RKO (cell line): ENCODE data around the gene TMEM138.

Experiments
- DNase-seq: peaks from one replicate; pipeline ENCODE4 v3.0.0-alpha.2; 2016; ENCODE audit warnings: low spot score

Gene TMEM138

DNA sequence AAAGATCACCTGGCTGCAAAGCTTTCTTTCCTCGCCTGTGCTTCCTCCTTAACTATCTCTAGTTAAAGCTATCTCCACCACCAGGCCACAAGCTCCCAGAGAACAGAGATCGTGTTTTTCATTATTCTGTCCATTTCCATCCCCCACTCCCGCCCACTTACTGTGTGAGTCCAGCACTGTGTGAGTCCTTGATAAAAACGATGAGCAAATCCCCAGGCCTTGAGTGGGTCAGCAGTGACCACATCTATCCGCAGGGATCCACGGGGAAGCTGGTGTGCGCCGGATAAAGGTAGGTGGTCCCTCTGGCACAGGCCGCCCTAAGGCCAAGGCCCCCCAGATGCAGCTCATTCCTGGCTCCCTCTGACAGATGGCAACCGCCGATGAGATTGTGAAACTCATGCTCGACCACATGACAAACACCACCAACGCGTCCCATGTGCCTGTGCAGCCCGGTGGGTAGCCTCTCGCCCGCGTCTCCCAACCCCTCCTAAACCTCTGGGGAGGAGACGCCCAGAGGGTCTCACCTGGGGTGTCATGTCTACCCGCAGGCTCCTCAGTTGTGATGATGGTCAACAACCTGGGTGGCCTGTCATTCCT, 19.9 kb upstream of the TMEM138 start:
- DNase-seq, result no peak

DNA sequence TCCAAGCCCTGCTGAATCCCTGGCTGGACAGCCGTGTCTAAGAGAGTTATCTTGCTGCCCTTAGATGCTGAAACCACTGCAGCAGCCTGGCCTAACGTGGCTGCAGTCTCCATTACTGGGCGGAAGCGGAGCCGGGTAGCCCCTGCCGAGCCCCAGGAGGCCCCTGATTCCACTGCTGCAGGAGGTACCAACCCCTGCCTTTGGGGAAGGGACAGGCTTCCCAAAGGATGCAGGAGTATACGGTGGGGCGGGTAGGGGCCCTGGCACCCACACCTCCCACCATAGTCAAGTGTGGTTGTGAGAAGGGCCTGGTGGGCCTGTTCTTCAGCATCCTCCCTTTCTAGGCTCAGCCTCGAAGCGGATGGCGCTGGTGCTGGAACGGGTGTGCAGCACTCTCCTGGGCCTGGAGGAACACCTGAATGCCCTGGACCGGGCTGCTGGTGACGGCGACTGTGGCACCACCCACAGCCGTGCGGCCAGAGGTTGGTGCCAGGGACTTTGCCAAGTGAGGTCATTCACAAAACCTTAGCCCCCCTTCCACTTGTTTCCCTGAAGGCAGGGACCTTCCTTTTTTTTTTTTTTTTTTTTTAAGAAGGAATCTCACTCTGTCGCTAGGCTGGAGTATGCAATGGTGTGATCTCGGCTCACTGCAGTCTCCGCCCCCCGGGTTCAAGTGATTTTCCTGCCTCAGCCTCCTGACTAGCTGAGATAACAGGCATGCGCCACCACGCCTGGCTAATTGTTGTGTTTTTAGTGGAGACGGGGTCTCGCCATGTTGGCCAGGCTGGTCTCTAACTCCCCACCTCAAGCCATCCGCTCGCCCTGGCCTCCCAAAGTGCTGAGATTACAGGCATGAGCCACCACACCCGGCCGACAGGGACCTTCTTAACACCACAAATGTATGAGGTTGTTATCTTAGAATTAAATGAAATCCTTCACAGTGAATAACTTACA, 18.1 kb upstream of the TMEM138 start:
- no peak for DNase-seq

DNA sequence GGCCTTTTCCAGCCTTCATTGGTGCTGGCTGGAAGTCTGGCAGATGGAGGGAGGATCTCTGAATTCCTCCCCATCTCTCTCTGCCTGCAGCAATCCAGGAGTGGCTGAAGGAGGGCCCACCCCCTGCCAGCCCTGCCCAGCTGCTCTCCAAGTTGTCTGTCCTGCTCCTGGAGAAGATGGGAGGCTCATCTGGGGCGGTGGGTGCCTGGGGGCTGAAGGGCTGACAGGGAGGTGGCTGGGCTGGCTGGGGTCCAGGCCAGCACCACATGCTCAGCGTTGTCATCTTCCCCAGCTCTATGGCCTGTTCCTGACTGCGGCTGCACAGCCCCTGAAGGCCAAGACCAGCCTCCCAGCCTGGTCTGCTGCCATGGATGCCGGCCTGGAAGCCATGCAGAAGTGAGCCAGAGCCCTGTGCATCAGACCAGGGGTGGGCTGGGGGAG, 17.0 kb upstream of the TMEM138 start:
- no peak for DNase-seq

DNA sequence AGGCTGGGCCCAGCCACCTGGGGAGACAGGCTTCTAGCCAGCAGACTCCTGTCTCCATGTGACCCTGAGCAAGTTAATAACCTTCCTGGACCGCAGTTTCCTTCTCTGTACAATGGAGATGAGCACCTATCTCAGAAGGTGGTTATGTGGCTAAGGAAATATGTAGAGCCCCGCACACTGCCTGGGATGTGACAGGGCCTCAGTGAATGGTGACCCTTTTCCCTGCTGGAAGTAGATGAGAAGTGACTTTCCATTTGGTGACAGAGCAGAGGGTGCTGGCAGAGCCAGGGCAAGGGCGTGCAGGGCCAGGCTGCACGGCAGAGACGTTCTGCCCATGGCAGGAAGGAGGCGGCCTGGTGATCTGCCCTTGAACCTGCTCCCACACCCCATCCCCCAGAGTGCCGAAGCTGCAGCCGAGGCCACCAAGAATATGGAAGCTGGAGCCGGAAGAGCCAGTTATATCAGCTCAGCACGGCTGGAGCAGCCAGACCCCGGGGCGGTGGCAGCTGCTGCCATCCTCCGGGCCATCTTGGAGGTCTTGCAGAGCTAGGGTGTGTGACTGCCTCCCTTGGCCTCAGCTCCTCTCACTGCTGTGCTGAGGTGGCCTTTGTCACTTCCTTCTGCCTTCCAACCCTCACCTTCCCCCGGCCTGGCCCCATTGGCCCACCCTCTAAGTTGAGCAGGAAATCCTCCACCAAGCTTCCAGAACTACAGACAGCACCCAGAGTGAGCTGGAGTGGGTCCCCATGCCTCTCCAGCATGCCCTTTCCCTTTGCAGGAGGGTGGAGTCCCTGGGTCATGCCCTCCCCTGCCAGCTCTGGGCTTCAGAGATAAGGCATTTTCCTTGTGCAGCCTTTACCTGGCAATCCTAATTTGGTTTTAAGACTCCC, 16.0 kb upstream of the TMEM138 start:
- DNase-seq, result no peak

DNA sequence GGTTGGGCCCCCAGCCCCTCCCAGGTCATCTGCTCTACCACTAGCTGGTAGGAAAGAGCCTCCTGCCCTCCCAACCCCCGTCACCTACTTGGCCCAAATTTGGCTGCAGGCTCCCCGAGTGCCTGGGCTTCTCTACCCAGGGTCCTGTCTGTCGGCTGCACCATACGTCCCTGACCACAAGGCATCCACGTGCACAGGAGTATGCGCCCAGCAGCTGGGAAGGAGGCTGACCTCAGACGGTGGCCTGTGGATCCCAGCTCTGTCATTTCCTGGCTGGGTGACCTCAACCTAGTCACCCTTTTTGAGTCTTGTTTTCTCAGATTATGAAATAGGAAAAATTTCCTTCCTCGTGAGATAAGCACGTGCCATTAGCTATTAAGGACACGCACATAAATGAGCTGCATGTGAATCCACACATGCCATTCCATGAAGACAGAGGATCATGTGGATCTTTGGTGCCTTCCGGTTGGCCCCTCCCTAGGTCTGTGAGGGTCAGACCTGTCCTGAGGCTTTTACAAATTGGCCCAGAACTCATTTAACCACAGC, 14.2 kb upstream of the TMEM138 start:
- DNase-seq, result no peak

DNA sequence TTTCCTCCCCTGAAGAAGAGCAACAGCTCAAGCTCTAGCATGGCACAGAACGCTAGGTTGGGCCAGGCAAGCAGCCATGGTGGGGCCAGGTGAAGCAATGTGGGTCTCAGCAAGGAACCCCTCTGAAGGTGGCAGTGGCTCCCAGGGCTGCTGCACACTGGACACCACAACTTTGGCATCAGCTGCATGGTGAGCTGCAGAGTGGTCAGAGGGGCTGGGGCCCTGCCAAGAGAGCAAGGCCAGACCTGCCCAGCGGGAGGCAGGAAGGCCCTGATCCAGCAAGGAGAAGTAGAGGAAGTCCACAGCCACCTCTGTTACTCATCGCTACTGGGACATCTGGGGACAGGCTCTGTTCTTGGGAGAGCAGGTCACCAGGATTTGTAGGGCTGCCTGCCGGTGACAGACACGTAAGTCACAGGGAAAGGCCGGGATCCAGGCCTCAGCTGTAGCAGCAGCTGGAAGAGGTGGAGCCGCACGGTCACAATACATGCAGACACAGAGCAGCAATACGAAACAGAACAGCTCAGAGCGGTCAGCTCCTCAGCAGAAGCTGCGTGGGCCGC, 12.9 kb upstream of the TMEM138 start:
- DNase-seq, result no peak

DNA sequence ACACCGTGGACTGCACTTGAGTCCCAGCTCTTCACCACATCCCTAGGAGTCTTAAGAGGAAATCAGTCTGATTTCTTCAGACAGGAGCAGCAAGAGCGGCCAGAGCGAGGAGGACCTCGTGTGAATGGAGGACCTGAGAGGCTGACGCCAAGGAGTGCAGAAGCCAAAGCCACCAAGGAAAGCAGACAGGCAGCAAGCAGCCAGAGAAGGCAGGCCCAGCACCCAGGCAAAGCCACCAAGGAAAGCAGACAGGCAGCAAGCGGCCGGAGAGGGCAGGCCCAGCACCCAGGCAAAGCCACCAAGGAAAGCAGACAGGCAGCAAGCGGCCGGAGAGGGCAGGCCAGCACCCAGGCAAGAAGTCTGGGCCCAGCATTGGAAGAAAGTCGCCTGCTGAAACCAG, 12.3 kb upstream of the TMEM138 start:
- no peak for DNase-seq

DNA sequence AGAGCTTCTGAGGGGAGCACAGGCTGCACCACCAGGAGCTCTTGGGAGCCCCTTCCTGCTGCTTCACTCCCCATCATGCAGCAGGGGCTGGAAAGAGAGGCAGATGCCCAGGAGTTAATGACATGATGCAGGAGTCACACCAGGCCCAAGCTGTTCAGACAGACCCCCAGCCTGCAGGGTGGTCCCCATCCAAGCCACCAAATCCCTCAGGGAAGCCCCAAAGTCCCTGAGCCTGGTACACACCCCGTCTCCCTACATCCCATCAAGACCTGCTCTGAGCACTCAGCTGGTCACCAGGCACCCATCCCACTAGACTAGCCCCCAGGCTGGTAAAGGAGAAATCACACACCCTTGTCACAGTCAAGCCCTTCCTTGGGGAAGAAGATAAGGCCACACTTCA, 11.8 kb upstream of the TMEM138 start:
- DNase-seq, result no peak

DNA sequence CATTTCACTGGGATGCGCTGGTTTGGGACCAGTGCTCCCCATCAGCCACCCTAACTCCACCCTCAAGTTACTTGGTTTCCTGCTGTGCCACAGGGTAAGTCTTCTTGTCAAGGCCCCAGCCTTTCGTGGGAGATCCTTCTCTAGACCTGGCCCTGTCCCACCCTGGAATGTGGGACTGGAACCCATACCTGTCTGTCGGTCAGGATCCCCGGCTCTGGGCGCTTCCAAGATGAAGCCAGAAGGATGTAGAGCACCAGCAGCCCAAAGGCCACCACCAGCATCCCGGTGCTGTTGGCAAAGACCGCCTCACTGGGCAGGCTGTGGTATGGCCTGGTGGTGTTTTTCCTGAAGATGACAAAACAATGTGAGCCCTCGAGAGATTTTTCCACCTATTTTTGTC, 11.4 kb upstream of the TMEM138 start:
- no peak for DNase-seq

DNA sequence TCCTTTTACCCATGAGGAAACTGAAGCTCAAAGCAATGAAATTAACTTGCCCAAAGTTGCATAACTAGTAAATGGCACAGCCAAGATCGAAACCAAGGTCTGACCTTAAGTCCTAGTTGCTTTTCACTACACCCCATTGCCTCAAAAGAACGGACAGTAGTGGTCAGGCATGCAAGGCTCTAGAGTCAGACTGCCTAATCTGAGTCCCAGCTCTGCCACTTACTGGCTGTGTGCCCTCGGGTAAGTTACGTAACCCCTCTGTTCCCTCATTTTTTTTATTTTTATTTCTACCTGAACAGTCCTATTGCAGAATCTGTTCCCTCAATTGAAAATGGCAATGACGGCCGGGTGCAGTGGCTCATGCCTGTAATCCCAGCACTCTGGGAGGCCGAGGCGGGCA, 10.1 kb upstream of the TMEM138 start:
- no peak for DNase-seq

DNA sequence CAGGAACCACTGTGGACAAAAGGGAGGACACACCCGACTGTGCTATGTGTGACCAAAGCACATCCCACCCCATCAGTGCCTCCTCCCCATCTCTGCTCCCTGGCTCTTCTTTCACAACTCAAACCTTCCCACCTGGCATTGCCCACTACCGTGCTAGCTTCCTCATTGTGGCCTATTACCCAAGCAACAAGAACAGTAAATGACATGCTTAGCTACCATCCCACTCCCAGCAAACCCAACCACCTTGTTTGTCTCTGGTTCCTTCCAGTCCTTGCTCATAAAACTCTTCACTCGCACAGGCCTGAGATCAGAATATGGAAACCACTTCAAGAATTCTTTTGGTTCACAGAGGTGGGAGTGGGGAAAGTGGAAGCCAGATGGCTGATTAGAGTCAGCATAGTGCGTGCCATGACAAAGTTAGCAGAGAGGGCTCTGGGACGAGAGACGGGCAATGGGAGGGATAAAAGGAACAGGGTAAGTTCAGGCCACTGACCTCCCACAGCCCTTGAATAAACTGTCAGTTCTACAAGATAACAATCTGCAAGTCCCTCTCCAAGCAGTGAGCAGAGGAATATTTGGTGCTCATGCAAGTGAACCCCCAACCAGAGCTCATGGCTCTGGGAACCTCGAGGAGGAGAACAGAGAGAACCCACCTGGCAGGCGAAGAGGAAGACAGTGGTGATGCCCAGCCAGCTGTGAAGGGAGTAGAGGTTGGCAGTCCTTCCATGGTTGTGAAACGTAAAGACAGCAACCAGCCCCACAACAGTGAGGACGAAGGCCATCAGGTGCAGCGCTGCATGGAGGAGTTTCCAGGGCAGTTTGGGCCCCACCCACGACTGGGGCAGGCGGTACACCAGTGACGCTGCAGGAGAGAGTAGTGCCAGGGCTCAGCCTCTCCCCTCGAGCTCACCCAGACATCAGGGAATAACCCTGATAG, 8.8 kb upstream of the TMEM138 start:
- DNase-seq, result no peak

DNA sequence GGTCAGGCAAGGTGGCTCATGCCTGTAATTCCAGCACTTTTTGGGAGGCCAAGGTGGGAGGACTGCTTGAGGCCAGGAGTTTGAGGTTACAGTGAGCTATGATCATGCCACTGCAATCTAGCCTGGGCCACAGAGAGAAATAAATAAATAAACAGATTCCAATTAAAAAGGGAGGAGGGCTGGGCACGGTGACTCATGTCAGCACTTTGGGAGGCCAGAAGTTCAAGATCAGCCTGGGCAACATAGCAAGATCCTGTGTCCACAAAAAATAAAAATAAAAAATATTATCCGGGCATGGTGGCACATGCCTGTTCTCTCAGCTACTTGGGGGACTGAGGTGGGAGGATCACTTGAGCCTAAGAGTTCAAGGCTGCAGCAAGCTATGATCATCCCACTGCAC, 8.0 kb upstream of the TMEM138 start:
- DNase-seq, result no peak

DNA sequence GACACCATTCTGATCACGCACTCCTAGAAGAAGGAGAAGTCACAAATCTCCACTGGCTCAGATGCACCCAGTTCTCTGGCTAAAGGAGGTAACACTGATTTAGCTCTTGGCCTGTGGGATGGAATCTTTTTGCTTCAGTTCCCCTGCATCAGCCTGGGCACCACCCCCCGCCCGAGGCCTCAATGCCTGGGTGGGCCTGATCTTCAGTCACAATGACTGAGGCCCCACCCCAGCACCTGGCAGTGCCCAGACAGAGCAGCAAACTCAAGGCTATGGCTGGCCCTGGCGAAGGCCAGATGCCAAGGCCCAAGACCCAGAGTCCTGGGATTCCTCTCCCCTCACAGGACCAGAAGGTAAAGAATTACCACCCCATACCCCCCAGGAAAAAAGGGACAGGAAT, 5.5 kb upstream of the TMEM138 start:
- DNase-seq, result no peak

DNA sequence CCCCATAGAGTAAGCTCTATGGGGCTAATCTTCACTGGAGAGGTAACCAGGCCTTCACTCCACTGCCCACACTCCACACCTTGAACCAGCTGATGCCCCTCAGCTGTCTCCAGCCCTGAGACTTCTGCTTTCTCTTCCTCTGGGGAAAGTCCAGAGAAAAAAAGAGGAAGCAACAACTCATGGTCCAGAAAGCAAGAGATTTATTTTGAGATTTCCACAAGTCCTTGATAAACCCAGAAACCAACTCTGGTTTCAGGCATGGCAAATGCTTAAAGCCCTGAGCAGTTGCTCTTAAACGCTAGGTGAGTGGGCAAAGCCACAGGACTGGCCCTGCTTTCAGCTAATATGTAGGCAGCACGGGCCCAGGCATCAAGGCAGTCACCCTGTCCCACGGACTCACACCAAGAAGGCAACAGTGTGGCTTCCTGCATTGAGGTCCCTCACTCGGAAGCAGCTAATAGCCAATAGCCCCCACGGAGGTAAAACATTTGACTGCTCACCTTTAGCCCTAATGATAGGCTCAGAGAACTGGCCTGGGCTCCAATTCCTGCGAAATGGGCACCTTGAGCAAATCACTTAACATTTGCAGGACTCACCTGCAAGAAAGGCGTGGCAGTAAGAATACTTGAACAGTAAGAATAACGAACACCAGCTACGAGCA, 4.8 kb upstream of the TMEM138 start:
- no peak for DNase-seq

DNA sequence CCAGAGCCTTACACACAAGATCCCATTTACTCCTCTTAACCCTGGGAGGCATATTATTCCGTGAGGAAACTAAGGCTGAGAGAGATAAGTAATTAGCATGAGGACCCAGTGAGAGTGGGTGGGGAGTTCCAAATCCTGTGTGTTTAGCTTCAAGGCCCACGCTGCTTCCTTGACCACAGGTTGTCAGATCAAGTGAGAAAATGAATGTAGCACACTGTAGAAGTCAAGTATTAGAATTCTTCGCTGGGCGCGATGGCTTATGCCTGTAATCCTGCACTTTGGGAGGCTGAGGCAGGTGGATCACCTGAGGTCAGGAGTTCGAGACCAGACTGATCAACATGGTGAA, 4.3 kb upstream of the TMEM138 start:
- no peak for DNase-seq

DNA sequence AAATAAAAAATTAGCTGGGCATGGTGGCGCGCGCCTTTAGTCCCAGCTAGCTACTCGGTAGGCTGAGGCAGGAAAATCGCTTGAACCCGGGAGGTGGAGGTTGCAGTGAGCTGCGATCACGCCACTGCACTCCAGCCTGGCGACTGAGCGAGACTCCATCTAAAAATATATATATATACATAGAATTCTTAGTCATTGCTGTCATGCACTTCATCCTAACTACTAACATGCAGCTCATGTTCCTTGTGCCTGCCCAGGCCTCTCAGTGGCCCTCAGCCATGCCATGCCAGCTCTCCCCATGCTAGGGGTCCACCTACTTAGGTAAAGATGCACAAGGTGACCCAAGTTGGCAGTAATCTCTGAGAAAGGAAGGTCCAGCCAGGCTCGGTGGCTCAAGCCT, 3.6 kb upstream of the TMEM138 start:
- no peak for DNase-seq

DNA sequence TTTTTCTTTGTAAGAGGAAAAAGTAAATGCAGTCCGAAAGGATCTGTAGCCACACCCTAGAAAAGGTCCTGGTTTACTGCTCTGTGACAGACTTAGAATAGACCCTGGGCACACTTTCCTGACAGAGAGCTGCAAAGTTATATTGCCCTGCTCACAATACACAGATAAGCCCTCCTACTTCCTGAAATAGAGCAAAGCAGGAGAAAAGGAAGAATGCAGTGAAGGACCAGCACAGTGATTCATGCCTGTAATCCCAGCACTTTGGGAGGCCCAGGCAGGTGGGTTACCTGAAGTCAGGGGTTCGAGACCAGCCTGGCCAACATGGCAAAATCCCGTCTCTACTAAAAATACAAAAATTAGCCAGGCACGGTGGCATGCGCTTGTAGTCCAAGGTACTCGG, 2.7 kb upstream of the TMEM138 start:
- no peak for DNase-seq

DNA sequence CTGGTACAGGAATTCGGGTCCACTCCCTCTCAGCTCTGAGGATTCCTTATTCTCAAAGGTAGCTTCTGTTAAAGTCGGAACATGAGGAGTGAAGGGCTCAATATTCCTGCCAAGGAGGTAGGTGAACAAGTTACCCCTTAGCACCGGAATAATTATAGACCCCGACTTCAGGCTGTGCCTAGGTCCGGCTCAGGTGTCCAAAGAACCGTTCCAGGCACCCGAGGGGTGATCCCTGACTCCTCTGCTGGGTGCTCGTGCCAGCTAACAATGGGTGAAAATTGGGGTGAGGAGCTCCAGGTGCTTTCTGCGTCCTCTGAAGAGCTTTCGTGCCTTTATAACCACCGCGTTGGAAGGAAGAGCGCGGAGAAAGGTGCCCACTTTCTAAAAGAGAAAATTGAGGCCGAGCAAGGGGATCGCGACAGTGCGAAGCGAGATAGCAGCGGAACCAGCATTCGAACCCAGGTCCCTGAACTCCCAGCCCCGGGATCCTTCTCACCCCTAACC, 885 bp upstream of the TMEM138 start:
- peak; percentile 29 for DNase-seq

DNA sequence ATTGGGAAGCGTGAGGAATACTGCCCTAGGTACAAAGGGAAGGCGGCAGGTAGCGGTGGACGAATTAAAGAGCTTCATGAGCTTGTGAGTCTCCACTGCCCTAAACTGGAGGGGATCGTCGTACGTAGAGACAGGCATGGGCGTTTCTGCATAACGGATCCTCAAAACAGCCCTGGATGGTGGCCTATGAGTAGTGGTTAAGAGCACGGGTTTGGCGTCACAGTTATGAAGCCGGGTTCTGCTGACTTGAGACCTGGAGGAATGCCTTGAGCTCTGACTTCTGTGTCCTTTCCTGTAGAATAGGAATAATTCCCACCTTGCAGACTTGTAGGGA, 335 bp downstream of the TMEM138 start:
- DNase-seq, result peak; percentile 68

DNA sequence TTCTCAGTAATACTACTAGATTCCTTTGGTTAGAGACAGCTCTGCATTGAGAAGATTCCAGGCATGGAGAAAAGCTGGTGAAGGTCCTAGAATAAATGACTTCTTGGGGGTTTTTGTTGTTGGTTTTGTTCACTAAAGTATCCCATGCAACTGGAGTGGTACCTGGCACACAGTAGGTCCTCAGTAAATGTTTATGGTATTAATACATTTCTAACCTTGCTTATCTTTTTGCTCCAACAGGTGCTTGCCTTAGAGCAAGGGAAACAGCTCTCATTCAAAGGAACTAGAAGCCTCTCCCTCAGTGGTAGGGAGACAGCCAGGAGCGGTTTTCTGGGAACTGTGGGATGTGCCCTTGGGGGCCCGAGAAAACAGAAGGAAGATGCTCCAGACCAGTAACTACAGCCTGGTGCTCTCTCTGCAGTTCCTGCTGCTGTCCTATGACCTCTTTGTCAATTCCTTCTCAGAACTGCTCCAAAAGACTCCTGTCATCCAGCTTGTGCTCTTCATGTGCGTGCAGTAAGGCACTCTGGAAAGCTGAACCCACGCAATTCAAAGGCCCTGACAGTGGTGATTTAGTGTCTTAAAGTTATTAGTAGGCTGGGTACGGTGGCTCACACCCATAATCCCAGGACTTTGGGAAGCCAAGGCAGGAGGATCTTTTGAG, 2.0 kb downstream of the TMEM138 start:
- no peak for DNase-seq
